ENCODE results near the gene PSMD13.

GRCh38 chr11:204587-205109 is 32.1 kb upstream of the PSMD13 start:
- TF ChIP-seq CTCF (IDR thresholded peaks at IDR 0.05; ENCODE audit: insufficient read depth, low read length, poor library complexity, severe bottlenecking): no peak
- no peak for TF ChIP-seq EZH2phosphoT487 (conservative IDR thresholded peaks at IDR 0.05; ENCODE audit: low read length)
